Ascending aorta (tissue), 2 donors: ENCODE results near the gene PHLPP1. TPM values are rescaled to one million over a fixed set of nuclear protein-coding genes. Genes with fewer than 3 reads are reported as not detected.
A peak's percentile ranks its signal among the peaks of the same experiment; 100 is the strongest.

Experiments
- DNase-seq, 2 donors: peaks; one replicate each; pipeline ENCODE4 v3.0.0-alpha.2; 2019; ENCODE audit warnings: low spot score in 2 of 2
- H3K27ac ChIP-seq, 2 donors: fragments of 200-600 bp; sonication (generic); one replicate each; pipeline ENCODE4 v1.5.1; 2016 to 2017; ENCODE audit warnings: mild to moderate bottlenecking in 1 of 2
- H3K27me3 ChIP-seq: fragments of 200-600 bp; sonication (generic); one replicate; pipeline ENCODE4 v1.5.1; 2017
- H3K36me3 ChIP-seq, 2 donors: fragments of 200-600 bp; sonication (generic); one replicate each; pipeline ENCODE4 v1.5.1; 2016
- H3K4me1 ChIP-seq, 2 donors: fragments of 200-600 bp; sonication (generic); one replicate each; pipeline ENCODE4 v1.5.1; 2016 to 2017; ENCODE audit warnings: mild to moderate bottlenecking in 1 of 2
- H3K4me3 ChIP-seq, 2 donors: fragments of 200-600 bp; sonication (generic); one replicate each; pipeline ENCODE4 v1.5.1; 2016 to 2017; ENCODE audit warnings: mild to moderate bottlenecking in 1 of 2
- H3K9me3 ChIP-seq, 2 donors: fragments of 200-600 bp; sonication (generic); one replicate each; pipeline ENCODE4 v1.5.1; 2016
- intact Hi-C: fragments of 100-400 bp; cut with DNase I; formaldehyde crosslinking; loops from one replicate; pipeline ENCODE4 v1.15.1; 2023
- total RNA-seq: library from RNA; depleted of rRNA; stranded (reverse); fragments of >200 nt; gene quantifications from one replicate; pipeline ENCODE4 v1.1.0, GENCODE V29; 2016
- TF ChIP-seq, protein P1 (sequence below), 3 experiments: fragments of 200-600 bp in 2 of 3; fragments of 450-650 bp in 1 of 3; sonication (generic) in 2 of 3; IDR thresholded peaks; one replicate each; pipeline ENCODE4 v1.5.1; 2016 to 2019; ENCODE audit warnings: antibody characterized with exemption in 3 of 3, mild to moderate bottlenecking in 1 of 3, moderate library complexity in 1 of 3

Gene PHLPP1
- total RNA-seq, 1 donor from 2014 or later, result 9.8 TPM

DNA sequence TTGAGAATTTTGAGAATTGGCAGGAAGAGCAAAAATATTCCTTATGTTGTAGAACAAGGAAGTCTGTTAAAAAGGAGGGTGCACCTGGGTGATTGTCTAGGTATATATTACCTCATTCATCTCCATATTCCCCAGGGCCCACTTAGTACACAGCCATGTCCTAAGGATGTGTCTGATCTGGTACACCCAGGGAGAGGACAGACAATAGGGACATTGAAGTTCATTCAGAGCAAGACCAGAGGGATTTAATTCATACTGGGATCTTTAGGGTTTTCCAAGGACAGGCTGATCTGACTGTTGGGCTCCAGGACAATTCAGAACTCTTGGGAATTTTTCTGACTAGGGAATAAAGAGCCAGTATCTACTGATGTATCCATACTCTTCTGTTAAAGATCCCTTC is 112.1 kb downstream of the PHLPP1 start:
- Histone ChIP-seq H3K36me3 (peaks cover 0 to 3% of the 10 kb centered on the region in 2 donors), H3K9me3 (no peaks in the 10 kb centered on the region), H3K27me3 (no peaks in the 10 kb centered on the region), H3K27ac (peak overlapping the region; percentile 27 to 44), H3K4me1 (peaks cover 0 to 5% of the 10 kb centered on the region in 2 donors), H3K4me3 (no peak overlapping the region)
- TF ChIP-seq, protein P1, sequence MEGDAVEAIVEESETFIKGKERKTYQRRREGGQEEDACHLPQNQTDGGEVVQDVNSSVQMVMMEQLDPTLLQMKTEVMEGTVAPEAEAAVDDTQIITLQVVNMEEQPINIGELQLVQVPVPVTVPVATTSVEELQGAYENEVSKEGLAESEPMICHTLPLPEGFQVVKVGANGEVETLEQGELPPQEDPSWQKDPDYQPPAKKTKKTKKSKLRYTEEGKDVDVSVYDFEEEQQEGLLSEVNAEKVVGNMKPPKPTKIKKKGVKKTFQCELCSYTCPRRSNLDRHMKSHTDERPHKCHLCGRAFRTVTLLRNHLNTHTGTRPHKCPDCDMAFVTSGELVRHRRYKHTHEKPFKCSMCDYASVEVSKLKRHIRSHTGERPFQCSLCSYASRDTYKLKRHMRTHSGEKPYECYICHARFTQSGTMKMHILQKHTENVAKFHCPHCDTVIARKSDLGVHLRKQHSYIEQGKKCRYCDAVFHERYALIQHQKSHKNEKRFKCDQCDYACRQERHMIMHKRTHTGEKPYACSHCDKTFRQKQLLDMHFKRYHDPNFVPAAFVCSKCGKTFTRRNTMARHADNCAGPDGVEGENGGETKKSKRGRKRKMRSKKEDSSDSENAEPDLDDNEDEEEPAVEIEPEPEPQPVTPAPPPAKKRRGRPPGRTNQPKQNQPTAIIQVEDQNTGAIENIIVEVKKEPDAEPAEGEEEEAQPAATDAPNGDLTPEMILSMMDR (IDR thresholded peaks at IDR 0.05), result no peak
- intact Hi-C loops, result no loop called here
- DNase-seq, result no peak

DNA sequence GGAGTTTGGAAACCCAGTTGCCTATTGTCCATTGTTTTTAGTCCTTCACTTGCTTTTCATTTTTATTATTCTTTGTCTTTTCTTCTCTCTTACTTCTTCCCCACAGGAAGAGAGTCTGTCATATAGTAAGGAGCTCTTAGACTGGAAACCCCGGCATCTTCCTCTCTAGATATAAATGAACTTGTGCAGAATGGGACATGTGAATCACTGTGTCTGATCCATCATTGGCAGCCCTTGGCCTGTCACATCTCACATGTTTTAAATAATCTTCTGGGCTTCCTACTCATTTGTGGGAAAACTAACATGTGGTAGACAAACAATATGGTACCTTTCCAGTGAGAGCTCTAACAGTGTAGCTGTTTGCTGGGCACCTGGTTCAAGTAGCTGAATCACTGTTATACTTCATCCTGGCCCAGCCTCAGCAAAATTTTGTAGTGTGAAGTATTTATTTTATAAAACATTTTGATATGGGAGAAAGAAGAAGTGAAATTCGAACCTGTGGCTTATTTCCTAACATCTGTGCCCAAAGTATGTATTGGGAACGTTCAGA is 112.8 kb downstream of the PHLPP1 start:
- no peak for DNase-seq
- H3K27ac ChIP-seq, result no peak overlapping the region
- peaks cover 0 to 5% of the 10 kb centered on the region in 2 donors for H3K4me1 ChIP-seq
- intact Hi-C loops, result no loop called here
- no peaks in the 10 kb centered on the region for H3K9me3 ChIP-seq
- H3K27me3 ChIP-seq, result no peaks in the 10 kb centered on the region
- H3K4me3 ChIP-seq, result no peak overlapping the region
- peaks cover 0 to 3% of the 10 kb centered on the region in 2 donors for H3K36me3 ChIP-seq
- TF ChIP-seq, protein P1 (IDR thresholded peaks at IDR 0.05), result no peak

DNA sequence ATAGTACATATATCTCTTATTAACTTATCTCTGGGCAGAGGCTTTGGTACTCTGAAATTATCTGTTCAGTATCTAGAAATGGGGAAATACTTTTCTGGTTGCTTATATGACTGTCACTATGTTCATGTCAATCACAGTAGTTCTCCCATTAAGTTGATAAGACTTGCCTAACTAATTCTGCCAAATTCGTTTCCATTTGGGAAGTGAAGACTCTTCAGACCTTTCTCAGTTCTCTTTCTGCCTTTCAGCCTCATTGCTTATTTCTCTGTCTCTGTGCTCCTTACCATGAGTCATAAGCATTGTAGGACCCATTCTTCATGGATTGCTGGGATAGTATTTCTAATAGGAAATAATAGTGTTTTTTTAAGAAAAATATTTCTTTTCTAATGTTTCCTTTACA is 113.5 kb downstream of the PHLPP1 start:
- peaks cover 0 to 5% of the 10 kb centered on the region in 2 donors for H3K4me1 ChIP-seq
- TF ChIP-seq, protein P1 (IDR thresholded peaks at IDR 0.05), result no peak
- H3K27ac ChIP-seq, result no peak overlapping the region
- no peaks in the 10 kb centered on the region for H3K9me3 ChIP-seq
- DNase-seq, result no peak
- H3K4me3 ChIP-seq, result no peak overlapping the region
- intact Hi-C loops, result no loop called here
- H3K27me3 ChIP-seq, result no peaks in the 10 kb centered on the region
- H3K36me3 ChIP-seq, result peaks cover 0 to 3% of the 10 kb centered on the region in 2 donors

DNA sequence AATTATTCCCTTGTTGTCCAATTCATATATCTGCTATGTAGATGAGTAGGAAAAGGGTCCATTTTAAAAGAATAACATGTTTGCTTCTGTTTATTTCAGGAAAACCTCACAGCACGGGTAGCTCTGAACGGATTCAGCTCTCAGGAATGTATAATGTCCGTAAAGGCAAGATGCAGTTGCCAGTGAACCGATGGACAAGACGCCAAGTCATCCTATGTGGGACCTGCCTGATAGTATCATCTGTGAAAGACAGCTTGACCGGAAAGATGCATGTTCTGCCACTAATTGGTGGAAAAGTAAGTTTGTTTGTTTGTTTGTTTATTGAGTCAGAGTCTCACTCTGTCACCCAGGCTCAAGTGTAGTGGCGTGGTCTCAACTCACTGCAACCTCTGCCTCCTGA is 114.6 kb downstream of the PHLPP1 start:
- Histone ChIP-seq H3K27me3 (no peaks in the 10 kb centered on the region), H3K4me1 (peaks cover 0 to 5% of the 10 kb centered on the region in 2 donors), H3K9me3 (no peaks in the 10 kb centered on the region), H3K36me3 (peaks cover 0 to 3% of the 10 kb centered on the region in 2 donors), H3K4me3 (no peak overlapping the region), H3K27ac (no peak overlapping the region)
- intact Hi-C loops, result no loop called here
- TF ChIP-seq, protein P1 (IDR thresholded peaks at IDR 0.05), result no peak
- no peak for DNase-seq

DNA sequence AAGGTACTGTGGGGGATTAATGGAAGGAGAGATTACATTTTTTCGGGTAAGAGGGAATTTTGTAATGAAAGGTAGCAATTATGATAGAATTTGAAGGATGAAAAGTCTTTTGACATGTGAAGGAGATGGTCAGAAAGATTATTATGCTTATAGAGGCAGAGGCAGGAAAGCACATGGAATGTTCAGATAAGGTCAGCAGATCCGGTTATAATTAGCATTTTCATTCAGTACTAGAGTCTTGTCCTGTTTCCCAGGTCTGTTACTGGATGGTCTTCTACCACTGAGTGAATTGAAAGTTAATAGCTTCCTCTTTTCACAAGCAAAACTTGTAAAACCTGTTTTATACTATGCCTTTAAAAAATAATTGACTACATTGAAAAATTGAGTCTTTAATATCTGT is 116.9 kb downstream of the PHLPP1 start:
- no peak for DNase-seq
- Histone ChIP-seq H3K27me3 (no peaks in the 10 kb centered on the region), H3K27ac (no peak overlapping the region), H3K4me1 (peaks cover 0 to 5% of the 10 kb centered on the region in 2 donors), H3K9me3 (no peaks in the 10 kb centered on the region), H3K36me3 (peaks cover 0 to 3% of the 10 kb centered on the region in 2 donors), H3K4me3 (no peak overlapping the region)
- intact Hi-C loops, result no loop called here
- TF ChIP-seq, protein P1 (IDR thresholded peaks at IDR 0.05), result no peak

DNA sequence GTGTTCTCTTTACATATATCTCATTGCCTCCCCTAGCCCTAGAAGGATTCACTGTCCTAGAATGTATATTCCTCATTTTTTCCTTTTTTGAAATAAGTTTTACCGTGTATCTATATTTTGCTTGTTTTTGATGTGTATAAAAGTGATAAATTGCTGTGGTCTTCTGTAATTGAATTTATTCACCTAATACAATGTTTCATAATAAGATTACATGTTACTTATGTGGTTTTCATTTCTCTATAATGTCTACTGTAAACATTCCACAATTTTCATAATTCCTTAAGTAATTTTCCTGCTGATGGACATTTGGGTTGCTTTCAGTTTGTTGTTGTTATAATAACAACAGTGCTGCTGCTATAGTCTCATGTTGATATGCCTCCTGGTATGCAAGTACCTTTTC is 118.2 kb downstream of the PHLPP1 start:
- no peak overlapping the region for H3K27ac ChIP-seq
- TF ChIP-seq, protein P1 (IDR thresholded peaks at IDR 0.05), result no peak
- intact Hi-C loops, result no loop called here
- H3K27me3 ChIP-seq, result no peaks in the 10 kb centered on the region
- H3K36me3 ChIP-seq, result peaks cover 0 to 3% of the 10 kb centered on the region in 2 donors
- no peaks in the 10 kb centered on the region for H3K4me1 ChIP-seq
- DNase-seq, result no peak
- H3K9me3 ChIP-seq, result no peaks in the 10 kb centered on the region
- H3K4me3 ChIP-seq, result no peak overlapping the region
